ENCODE data around the gene CHAD. TPM values are rescaled to one million over a fixed set of nuclear protein-coding genes. Genes with fewer than 3 reads are reported as not detected.

The CHAD gene
- total and polyA plus RNA-seq, 2 of the 4 experiments (the other 2 are of a cell fraction): 0.03 TPM; not detected in 1

DNA sequence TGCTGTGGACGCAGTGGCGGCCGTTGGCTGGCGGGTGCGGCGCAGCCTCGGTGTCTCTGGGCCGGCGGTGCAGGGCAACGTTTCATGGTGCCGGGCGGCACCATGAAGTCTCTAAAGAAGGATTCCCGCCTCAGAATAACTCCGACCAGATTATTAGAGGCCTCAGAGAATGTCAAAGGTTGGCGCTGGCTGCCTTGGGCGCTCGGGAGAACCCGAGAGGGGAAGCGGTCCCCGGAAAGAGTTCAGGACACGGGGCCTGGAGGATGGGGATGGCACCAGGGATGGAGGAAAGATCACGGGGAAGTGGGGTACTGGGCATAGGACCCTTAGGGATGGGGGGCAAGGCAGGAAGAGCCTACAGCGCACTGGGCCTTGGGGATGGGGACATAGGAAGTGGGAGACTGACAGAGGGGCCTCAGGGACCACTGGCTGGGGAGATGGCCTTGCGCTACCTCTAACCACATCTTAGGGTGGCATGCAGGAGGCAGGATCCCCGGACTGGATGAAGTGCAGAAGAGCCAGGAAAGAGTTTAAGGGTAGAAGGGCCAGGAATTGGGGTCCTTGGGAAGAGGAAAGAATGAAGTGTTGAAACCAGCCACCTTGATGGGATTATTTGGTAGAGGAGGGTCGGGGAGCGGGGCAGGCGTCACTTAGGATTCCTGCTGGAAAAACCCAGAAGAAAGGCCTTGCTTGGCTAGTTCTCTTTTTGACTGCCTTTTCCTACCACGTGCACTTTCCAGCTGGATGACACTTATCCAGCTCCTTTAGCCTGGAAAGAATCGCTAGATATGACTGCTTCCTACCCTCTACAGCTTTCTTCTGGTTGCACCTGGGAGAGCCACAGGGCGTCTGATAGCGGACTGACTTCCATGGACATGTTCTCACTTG, 40.1 kb upstream of the CHAD start:
- ATAC-seq (ENCODE audit: low read depth) (no peak), DNase-seq (no peak)
- Histone ChIP-seq H3K27ac (ENCODE audit: insufficient read depth, low read length) (peak overlapping the region; percentile 4; the same call in 1 of the 2 replicates), H4K91ac (ENCODE audit: insufficient read depth, low read depth, low read length) (0 out of 2 replicates have a peak overlapping the region, but pooled peaks have one; percentile 13), H3K14ac (replicated peaks; ENCODE audit: low read depth, low read length) (0 out of 2 replicates have a peak overlapping the region, but pooled peaks have one; percentile 64), H2BK20ac (ENCODE audit: low read depth, low read length) (no peak overlapping the region), H3K79me1 (ENCODE audit: low read depth in 1 of 2, low read length in 2 of 2) (peaks cover 0 to 3% of the 10 kb centered on the region in 2 experiments; a peak in 1 of 4 replicates), H2AK5ac (ENCODE audit: low read depth, low read length) (peak overlapping the region; percentile 67; the same call in 1 of the 2 replicates), H4K20me1 (ENCODE audit: insufficient read depth, low read length) (no peaks in the 10 kb centered on the region), H3K23ac (ENCODE audit: low read depth, low read length) (peak overlapping the region; percentile 5; the same call in 1 of the 2 replicates), H3K56ac (ENCODE audit: extremely low read depth, insufficient read depth, low read length) (peak overlapping the region; percentile 17; the same call in 1 of the 2 replicates), H2AFZ (replicated peaks; ENCODE audit: low read length, poor library complexity) (peak overlapping the region; percentile 96), H3K4ac (ENCODE audit: low read depth, low read length) (peak overlapping the region; percentile 31), H2BK5ac (ENCODE audit: low read depth, low read length, poor library complexity, severe bottlenecking) (no peak overlapping the region), H2AK9ac (replicated peaks; ENCODE audit: low read depth, low read length, poor library complexity) (peak overlapping the region; percentile 53), H3K27me3 (ENCODE audit: control insufficient read depth, insufficient read depth, low read length) (no peaks in the 10 kb centered on the region; the same call in 1 of the 2 replicates), H3K9ac (ENCODE audit: low read depth, low read length) (peak overlapping the region; percentile 19), H3K4me1 (ENCODE audit: control insufficient read depth, insufficient read depth, low read length) (peaks cover 2% of the 10 kb centered on the region), H3K36me3 (ENCODE audit: control insufficient read depth, insufficient read depth, low read length) (no peaks in the 10 kb centered on the region), H3K9me1 (ENCODE audit: insufficient read depth, low read length) (peaks cover 13% of the 10 kb centered on the region), H3K9me3 (ENCODE audit: control insufficient read depth, insufficient read depth, low read length) (no peaks in the 10 kb centered on the region), H3K4me3 (ENCODE audit: insufficient read depth, low read depth, low read length) (peak overlapping the region; percentile 43), H2BK120ac (ENCODE audit: low read depth, low read length) (peak overlapping the region; percentile 33; the same call in 1 of the 2 replicates), H4K5ac (ENCODE audit: low read depth, low read length) (peak overlapping the region; percentile 44; the same call in 1 of the 2 replicates), H4K8ac (ENCODE audit: low read depth in 2 of 2, low read length in 2 of 2) (peak overlapping the region; percentile 47 to 98), H3K18ac (ENCODE audit: low read depth, low read length) (no peak overlapping the region), H2BK15ac (ENCODE audit: low read depth, low read length) (no peak overlapping the region), H3K4me2 (ENCODE audit: low read depth, low read length) (peak overlapping the region; percentile 62)
- POLR2A ChIA-PET (ENCODE audit: unreplicated experiment): no interaction called here
- in situ Hi-C loops (cut with MboI; ENCODE audit: low sequenced_read_pairs): no loop called here
- WGBS, 2 experiments (ENCODE audit: extremely low coverage in 2 of 2, insufficient read length in 1 of 2): 29% methylated on average over 14 of the region's 32 CpGs; no CpG with 5 or more reads in 1 of the 2 experiments
- BruUV-seq (replicated peaks): no TSS peak
- CTCF ChIA-PET: interaction anchor here (1.5 kb wide), 1 partner anchor 29 kb away, joined by 4 read pairs; no protein-coding TSS in a partner anchor
- intact Hi-C loops (cut with micrococcal nuclease): no loop called here
- dilution Hi-C loops (cut with HindIII; ENCODE audit: low sequenced_read_pairs, unreplicated experiment): no loop called here
- TF ChIP-seq MAZ (IDR thresholded peaks at IDR 0.05; ENCODE audit: borderline replicate concordance, low read depth, low read length) (0 out of 2 replicates have a peak, but pooled peaks have one; percentile 4), RCOR1 (IDR thresholded peaks at IDR 0.05; ENCODE audit: insufficient replicate concordance, low read length) (no peak)
